DMS114 treated with DMSO at 0.1 percent for 48 hours (cell line): ENCODE data around the gene KLK2.
A peak's percentile ranks its signal among the peaks of the same experiment; 100 is the strongest.

Source experiments
- DNase-seq: peaks from one replicate; lab custom pipeline; 2025; ENCODE audit not compliant: unreplicated experiment; lab: John Stamatoyannopoulos, UW

KLK2 gene

DNA sequence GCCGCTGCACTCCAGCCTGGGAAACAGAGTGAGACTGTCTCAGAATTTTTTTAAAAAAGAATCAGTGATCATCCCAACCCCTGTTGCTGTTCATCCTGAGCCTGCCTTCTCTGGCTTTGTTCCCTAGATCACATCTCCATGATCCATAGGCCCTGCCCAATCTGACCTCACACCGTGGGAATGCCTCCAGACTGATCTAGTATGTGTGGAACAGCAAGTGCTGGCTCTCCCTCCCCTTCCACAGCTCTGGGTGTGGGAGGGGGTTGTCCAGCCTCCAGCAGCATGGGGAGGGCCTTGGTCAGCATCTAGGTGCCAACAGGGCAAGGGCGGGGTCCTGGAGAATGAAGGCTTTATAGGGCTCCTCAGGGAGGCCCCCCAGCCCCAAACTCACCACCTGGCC lies at the start of gene KLK2:
Gene KLK2, plus strand, starts transcription at position 384 of the 400 bp plus-strand sequence. CDS start 35 bp downstream, outside the sequence.
- no peak for DNase-seq

DNA sequence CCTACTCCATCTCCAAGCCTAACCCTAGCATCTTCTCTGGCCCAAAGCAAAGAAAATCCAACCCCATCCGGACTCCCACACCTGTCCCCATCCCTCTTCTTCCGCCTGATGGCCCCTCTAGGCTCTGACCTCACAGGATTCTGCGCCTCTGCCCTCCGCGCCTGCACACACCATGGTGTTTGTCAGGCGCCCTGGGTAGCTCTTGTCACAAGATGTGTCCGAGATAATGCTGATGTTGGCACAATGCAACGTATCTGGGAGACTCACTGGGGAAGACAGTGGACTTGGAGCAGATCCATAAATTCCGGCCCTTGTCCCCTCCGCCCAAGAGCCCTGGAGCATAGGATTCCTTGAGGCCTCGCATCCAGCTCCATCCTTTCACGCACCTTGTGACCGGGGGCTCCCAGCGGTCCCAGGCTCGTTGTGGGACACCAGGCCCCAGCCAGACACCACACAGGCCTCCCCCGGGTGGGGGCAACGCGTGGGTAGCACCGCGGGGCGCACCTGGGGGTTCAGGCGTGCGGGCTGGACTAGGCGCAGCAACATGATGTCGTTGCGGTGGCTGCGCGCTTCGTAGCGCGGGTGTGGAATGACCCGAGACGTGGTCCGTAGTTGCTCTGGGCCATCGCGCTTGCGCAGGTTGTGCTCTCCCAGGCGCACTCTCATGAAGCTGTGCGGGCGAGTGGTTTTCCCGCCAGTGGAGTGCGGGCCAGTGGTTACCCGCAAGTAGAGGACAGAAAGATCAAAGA lies 46.6 kb upstream of the KLK2 start:
- DNase-seq, result no peak

DNA sequence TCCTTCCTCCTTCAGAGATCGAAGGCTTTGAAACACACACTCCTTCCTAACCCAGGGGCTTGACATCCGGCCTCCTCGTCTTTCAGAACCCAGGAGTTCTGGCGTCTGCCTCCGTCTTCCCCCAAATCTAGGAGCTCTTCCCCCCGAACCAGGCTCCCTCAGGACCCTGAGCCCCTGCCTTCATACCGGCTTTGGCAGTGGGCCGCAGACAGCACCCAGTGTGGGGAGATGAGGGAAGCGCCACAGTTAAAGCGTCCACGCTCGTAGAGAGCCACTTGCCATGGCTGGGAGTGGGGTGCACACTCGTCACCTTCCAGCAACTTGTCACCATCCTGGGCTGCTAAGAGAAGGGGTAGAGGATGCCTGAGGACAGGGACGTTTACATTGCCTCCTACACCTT lies 45.8 kb upstream of the KLK2 start:
- DNase-seq, result no peak

DNA sequence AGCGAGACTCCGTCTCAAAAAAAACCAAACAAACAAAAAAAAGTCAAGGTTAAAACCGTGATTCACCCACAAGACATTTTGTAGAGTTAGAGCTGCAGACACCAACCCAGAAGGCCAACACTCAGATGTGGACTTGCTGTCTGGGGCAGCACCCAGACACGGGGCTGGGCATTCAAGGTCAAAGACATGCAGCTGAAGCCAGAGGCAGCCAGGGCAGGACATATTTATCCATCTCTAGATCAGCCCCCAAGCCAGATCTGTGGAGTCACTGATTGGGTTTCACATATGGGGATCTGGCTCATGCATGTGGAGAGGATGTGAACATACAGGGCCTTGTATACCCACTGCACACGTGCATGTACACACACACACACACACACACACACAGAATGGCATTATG lies 43.4 kb upstream of the KLK2 start:
- DNase-seq, result no peak

DNA sequence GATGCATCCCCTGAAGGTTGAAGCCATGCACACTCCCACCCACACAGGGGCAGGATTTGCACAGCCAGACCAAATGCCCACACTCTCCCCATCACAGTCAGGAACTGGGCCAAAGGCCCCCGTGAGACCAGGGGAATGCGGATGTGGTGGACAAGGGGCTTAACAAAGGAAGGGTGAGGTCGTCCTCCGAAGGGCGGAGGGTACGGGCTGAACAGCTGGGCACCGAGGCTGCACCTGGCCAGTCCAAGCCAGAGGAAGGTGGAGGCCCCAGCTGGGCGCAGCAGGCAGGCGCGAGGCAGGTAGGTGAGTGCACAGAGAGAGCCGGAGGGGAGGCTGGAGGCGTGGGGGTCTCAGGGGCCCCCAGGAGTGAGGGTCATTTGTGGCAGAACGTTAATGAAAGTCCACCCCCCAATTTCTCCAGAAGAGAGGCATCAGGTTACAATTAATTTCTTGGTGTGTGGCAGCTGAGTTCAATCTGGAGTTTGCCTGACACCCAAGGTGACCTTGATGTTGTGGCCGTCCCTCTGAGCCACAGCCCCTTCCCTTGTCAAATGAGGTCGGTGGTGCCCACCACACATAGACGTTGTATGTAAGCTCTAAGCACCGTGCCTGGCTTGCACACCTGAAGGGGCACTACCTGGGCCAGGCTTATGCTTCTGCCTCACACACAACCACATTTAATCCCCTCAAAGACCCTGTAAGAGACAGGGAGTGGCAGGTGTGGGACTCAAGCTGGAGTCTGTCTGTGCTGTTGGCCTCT lies 42.8 kb upstream of the KLK2 start:
- no peak for DNase-seq

DNA sequence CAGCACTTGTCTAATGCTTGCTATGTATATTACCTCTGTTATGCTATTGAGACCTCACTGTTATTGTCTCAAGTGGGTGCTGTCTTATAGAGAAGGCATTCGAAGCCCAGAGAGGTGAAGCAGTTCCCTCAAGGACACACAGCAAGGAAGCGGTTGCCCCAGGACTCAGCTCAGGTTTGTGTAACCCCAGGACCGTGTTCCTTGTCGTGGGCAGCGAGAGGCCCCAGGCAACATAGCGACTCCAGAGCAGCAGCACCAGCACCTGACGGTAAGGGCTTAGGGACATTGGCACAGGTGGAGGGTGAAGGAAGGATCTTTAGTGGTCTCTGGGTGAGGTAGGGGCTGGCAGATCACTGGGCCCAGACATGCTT lies 42.2 kb upstream of the KLK2 start:
- DNase-seq, result no peak

DNA sequence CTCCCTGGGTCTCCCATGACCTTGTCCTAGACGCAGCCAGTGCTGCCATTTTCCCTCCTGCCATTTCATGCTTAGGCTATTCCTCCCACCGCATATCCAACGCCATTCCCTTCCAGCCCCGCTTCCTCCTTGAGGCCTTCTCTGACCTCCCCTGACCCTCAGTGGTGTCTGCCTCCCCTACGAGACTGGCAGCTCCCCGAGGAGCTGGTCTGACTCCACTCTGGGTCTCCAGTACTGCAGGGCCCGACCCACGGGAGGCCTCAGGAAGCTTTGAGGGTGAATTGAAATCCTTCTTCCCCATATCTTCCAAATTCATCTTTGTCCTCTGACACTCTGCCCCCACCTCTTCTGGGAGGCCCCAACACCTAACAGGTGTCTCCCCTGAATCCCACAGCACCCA lies 40.6 kb upstream of the KLK2 start:
- DNase-seq, result no peak

DNA sequence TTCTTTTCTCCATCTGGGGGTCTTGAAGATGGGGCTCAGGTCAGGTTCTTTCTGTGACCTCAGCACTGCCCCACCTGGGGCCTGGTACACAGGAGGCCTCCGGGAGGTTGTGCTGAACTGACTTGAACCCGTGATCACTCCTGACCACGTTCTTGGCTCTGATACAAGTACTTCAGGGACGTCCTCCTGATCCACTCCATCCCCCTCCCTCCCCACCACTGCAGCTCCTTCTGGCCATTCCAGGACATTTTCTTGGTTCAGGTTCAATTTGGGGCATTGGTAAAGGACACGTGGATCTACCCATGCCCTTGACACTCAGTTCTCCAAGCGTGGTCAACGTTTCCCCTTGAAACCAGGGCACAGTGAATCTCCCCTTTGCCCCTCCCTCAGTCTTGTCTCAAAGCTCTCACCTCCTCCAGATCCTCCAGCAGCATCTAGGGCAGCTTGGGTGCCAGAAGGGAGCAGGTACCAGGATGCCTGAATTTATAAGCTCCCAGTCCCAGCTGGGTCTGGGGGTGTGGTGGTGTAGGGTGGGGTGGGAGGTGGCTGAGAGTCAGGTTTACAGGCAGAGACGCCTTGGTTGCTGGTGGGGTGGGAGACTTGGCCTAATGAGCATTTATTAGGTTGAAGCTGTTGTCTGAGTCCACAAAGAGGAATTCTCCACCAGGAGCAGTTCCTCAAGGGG lies 40.0 kb upstream of the KLK2 start, which contains the start of gene KLK15:
Gene KLK15, minus strand, starts transcription at position 458 of the 685 bp plus-strand sequence. CDS start 2,082 bp downstream, outside the sequence.
- DNase-seq, result no peak

DNA sequence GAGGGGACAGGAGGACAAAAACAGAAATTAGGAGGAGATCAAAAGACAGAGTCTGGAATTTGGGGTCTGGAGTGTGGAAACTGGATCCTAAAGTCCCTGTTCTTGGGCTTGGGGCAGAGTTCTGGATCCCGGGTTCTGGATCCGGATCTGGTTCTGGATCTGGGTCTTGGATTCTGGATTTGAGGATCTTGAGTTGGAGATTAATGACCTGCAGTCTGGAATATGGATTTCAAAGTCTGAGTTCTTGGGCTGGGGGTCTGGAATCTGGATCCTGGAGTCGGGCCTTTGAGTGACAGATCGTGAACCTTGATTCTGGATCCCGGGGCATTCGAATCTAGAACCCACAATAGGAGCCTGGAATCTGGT lies 39.5 kb upstream of the KLK2 start:
- no peak for DNase-seq

DNA sequence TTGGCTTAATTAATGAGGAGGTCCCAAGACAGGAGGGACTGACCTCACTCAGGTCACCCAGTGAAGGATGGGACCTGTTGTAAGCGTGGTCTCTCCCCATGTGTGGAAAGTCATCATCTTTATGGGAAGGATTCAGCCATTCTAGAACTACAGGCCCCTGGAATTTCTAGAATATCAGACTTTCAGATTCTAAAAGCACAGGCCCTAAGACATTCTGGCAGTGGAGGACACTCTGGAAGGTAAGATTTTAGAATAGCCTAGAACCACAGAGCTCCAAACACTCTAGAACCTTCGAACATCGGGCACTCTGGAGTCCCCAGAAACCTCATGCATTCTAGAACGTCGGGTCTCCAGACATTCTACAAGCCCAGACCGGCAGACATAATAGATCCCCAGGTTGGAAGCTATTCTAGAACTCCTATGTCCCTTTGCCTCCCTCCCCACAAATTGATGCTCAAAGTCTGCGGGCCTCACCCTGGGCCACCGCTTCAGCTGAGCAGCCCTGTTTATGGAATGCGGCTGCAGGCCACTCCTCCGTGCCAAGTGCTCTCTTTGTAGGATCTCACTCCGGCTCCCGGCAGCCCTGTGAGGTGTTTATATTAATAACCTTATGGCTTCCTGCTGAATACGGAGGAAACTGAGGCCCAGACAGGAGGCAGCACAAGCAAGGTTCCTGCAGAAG lies 38.0 kb upstream of the KLK2 start:
- DNase-seq, result no peak

DNA sequence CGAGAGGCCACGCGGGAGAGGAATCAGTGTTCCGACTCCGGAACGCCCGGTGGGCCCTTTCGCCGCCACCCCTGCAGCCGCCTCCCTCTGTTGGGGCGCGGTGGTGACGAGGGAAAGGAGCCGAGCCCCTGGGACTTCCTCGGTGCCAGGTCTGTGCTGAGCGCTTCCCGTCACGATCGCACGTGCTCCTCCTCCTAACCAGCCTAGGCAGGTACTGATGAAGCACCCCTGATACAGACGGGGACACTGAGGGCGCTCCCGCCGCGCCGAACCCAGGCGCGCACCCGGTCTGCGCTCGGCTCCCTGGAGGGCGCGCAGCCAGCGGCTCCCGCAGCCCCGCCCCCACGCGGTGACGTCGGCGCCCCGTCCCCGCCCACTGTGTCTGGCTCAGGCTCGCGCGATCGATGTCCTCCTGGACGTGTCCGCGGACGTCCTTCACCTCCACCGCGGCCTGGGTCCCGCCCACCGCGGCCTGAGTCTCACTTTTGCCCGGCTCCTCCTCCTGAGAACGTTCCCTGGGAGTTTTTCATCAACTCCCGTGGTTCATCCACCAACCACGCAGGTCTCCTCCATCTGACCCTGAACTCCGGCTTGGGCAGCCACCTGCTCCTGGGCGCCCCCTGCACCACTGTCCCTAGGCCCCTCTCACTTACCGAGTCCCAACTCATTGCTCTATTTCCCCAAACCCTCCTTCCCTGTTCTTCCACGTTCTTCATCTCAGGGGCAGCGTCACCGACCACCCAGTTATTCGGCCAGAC lies 37.3 kb upstream of the KLK2 start:
- DNase-seq, result peak; percentile 57

DNA sequence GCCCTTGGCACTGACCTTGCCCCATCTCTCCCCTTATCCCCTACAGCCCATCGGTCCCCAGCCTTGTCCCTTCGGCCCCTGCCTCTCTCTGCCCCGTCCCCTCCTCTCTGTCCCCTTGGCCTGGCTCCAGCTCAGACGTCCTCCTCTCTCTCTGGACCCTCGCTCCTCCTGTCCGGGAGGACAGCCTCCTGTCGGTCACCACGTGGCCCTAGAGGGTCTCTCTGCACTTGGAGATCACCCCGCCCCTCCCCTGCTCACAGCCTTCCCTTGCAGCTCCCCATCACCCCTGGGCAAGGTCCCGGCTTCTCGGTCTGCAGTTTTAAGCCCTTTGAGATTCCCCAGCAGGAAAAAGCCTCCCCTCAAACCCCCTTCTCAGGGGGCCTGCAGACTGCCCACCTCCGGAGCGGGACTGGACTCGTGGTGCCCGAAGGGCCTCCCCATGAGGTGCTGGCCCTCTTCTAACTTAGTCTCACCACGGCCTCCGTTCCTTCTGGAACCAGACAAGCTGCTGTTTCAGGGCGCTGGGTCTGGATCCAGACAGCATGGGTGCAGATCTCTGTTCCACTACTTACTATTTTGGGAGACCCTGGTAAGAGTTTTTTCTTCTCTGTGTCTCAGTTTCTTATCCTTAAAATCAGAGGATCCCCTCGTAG lies 36.6 kb upstream of the KLK2 start:
- DNase-seq, result no peak

DNA sequence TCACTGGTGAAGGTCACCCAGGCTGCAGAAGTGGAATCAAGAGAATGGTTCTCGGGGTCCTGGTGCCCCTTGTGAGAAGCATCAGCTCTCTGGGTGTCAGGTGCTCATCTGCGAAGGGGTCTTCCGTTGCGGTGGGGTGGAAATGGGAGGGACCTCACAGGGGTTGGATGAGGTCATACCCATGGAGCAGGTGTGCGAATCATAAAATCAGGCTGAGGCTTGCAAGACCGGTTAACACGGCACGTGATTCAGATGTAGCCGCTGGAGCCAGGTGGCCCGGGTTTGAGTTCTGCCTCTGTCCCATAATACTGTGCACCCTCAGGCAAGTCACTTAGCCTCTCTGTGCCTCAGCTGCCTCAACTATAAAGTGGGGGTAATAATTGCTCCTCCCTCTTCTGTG lies 35.9 kb upstream of the KLK2 start:
- no peak for DNase-seq

DNA sequence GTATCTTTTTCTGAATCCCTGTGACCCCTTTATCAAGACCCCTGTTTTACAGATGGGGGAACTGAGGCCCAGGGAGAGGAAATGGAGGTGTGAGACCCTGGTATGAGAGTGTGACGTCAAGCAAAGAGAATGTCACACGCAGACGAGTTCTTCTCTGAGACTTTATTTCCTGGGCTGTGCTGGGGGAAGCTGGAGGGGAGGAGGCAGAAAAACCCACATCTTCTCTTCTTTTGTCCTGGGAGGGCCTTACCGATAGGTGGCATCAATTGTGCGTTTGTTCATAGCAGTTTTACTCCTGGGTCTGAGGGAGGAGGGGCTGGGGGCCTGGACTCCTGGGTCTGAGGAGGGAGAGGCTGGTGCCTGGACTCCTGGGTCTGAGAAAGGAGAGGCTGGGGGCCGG lies 35.0 kb upstream of the KLK2 start:
- no peak for DNase-seq

DNA sequence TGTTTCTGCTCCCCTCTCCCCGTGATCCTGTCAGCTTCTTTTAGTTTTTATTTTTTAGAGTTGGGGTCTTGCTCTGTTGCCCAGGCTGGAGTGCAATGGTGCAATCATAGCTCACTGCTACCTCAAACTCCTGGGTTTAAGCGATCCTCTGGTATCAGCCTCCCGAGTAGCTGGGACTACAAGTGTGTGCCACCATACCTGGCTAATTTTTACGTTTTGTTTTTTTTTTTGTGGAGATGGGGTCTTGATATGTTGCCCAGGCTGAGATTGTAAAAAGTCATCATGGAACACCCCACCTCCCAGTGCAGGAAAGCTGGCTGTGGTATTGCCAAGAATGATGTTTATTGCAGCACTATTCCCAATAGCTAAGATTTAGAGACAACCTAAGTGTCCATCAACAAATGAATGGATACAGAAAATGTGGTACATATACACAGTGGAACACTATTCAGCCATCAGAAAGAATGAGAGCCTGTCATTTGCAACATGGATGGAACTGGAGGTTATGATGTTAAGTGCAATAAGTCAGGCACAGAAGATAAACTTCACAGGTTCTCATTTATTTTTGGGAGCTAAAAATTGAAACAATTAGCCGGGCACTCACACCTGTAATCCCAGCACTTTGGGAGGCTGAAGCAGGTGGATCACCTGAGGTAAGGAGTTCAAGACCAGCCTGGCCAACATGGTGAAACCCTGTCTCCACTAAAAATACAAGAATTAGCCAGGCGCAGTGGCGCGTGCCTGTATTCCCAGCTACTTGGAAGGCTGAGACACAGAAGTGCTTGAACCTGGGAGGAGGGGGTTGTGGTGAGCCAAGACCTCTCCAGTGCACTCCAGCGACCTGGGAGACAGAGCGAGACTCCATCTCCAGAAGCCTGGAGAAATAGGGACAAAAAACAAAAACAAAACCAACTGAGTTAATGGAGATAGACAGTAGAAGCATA lies 33.3 kb upstream of the KLK2 start:
- no peak for DNase-seq

DNA sequence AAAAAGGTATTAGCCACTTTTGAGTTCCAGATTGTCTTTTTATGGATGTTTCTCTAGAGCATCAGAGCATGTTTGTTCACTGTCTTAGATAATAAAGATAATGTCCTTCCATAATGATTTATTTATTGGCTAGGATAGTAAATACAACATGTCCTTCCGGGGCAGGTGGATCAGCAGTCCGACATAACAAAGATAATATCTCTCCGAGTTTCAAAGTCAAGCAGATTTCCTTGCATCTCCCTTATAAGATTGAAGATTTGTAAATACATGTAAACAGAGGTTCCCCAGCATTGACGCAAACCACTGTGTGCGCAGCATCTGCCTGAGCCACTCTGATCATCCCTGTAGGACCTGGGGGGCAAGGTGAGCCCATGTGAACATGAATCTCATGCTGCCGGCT lies 31.1 kb upstream of the KLK2 start:
- DNase-seq, result no peak

DNA sequence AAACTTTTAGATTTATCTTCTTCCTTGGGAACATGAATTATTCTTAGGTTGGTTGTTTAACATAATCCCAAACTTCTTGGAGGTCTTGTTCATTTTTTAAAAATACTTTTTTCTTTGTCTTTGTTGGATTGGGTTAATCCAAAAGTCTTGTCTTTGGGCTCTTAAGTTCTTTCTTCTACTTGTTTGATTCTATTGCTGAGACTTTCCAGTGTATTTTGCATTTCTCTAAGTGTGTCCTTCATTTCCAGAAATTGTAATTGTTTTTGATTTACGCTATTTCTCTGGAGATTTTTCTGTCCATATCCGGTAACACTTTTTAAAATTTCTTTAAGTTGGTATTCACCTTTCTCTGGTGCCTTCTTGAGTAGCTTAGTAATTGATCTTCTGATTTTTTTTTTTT lies 30.0 kb upstream of the KLK2 start:
- DNase-seq, result no peak

DNA sequence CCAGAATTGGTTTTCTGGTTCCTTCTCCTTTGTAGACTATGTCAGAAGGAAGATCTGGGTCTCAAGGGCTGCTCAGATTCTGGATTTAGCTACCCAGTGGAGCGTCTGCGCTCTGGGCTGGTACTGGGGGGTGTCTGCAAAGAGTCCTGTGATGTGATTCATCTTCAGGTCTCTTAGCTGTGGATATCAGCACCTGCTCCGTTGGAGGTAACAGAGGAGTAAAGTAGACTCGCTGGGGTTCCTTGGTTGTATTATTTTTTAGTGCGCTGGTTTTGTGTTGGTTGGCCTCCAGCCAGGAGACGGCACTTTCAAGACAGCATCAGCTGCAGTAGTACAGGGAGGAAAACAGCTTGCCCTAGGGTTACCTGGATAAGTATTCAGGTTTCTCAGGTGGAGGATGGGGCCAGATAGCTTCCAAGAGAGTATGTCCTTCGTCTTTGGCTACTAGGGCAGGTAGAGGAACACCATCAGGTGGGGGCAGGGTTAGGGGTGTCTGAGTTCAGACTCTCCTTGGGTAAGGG lies 29.5 kb upstream of the KLK2 start:
- no peak for DNase-seq
